WTC11 (cell line): ENCODE results near the gene AKT3. TPM values are rescaled to one million over a fixed set of nuclear protein-coding genes. Genes with fewer than 3 reads are reported as not detected.
A peak's percentile ranks its signal among the peaks of the same experiment; 100 is the strongest.

Experiments used
- ATAC-seq: fragments of 200-7000 bp; cut with Tn5 transposase; 2 replicates; pipeline ENCODE4 v1.10.0; 2021; ENCODE audit warnings: mild to moderate bottlenecking, moderate library complexity
- CTCF ChIA-PET: fragments of 300-600 bp; sonication (Branson Sonifier 250); formaldehyde crosslinking; loops from one replicate; lab custom pipeline; 2021; ENCODE audit warnings: antibody characterized with exemption; lab: Charles Lee
- POLR2A ChIA-PET: fragments of 350-600 bp; sonication (Branson Sonifier 250); formaldehyde crosslinking; loops from one replicate; lab custom pipeline; 2021; ENCODE audit warnings: antibody characterized with exemption; lab: Charles Lee
- DNase-seq: peaks from one replicate; pipeline ENCODE4 v3.0.0; 2021; ENCODE audit warnings: low spot score
- H3K27ac Mint-ChIP-seq: 2 replicates; pipeline ENCODE4 v1.8.0; 2021; ENCODE audit warnings: mixed read lengths
- H3K27me3 Mint-ChIP-seq: 2 replicates; pipeline ENCODE4 v1.8.0; 2021; ENCODE audit warnings: low read depth, mild to moderate bottlenecking, moderate library complexity, mixed read lengths
- H3K36me3 Mint-ChIP-seq: 2 replicates; pipeline ENCODE4 v1.8.0; 2021; ENCODE audit warnings: mixed read lengths
- H3K4me1 Mint-ChIP-seq: 2 replicates; pipeline ENCODE4 v1.8.0; 2022; ENCODE audit warnings: mixed read lengths
- H3K4me3 Mint-ChIP-seq: 2 replicates; pipeline ENCODE4 v1.8.0; 2021; ENCODE audit warnings: mild to moderate bottlenecking, moderate library complexity, mixed read lengths
- H3K9me3 Mint-ChIP-seq: 2 replicates; pipeline ENCODE4 v1.8.0; 2021; ENCODE audit warnings: mixed read lengths
- ATF1 ChIP-seq: sonication (generic); formaldehyde crosslinking; IDR thresholded peaks from 2 replicates; pipeline ENCODE4 v1.8.1; 2023; ENCODE audit warnings: mild to moderate bottlenecking, moderate library complexity, missing genetic modification reagents
- CBFB ChIP-seq: sonication (generic); formaldehyde crosslinking; IDR thresholded peaks from 2 replicates; pipeline ENCODE4 v1.8.1; 2022; ENCODE audit warnings: mild to moderate bottlenecking, low read depth, missing genetic modification reagents
- ELF4 ChIP-seq: sonication (generic); formaldehyde crosslinking; IDR thresholded peaks from 2 replicates; pipeline ENCODE4 v1.8.1; 2022; ENCODE audit warnings: low read depth, mild to moderate bottlenecking, moderate library complexity, missing genetic modification reagents
- EMX1 ChIP-seq: fragments of 250-450 bp; sonication (Bioruptor Pico); IDR thresholded peaks from 2 replicates; pipeline ENCODE4 v1.8.0; 2021; ENCODE audit warnings: mild to moderate bottlenecking
- ESRRA ChIP-seq: sonication (generic); formaldehyde crosslinking; IDR thresholded peaks from 2 replicates; pipeline ENCODE4 v1.8.1; 2022; ENCODE audit warnings: mild to moderate bottlenecking, missing genetic modification reagents, borderline replicate concordance
- GTF2I ChIP-seq: fragments of 250-450 bp; sonication (Bioruptor Pico); conservative IDR thresholded peaks from 2 replicates; pipeline ENCODE4 v1.4.0; 2021; ENCODE audit warnings: mild to moderate bottlenecking
- NFATC4 ChIP-seq: fragments of 250-450 bp; sonication (Bioruptor Pico); IDR thresholded peaks from 2 replicates; pipeline ENCODE4 v1.9.0; 2021; ENCODE audit warnings: mild to moderate bottlenecking
- PRRX2 ChIP-seq: fragments of 250-450 bp; sonication (Bioruptor Pico); IDR thresholded peaks from 2 replicates; pipeline ENCODE4 v1.8.0; 2021; ENCODE audit warnings: mild to moderate bottlenecking
- RELA ChIP-seq: sonication (generic); formaldehyde crosslinking; IDR thresholded peaks from 2 replicates; pipeline ENCODE4 v1.8.1; 2022; ENCODE audit warnings: missing genetic modification reagents, mild to moderate bottlenecking, borderline replicate concordance
- TEAD1 ChIP-seq: sonication (generic); formaldehyde crosslinking; IDR thresholded peaks from 2 replicates; pipeline ENCODE4 v1.8.0; 2022; ENCODE audit warnings: mild to moderate bottlenecking, missing genetic modification reagents
- TEAD4 ChIP-seq: sonication (generic); formaldehyde crosslinking; IDR thresholded peaks from 2 replicates; pipeline ENCODE4 v1.8.0; 2022; ENCODE audit warnings: mild to moderate bottlenecking, missing genetic modification reagents
- ZBTB21 ChIP-seq: sonication (generic); formaldehyde crosslinking; IDR thresholded peaks from 2 replicates; pipeline ENCODE4 v1.8.1; 2023; ENCODE audit warnings: mild to moderate bottlenecking, missing genetic modification reagents, borderline replicate concordance
- total RNA-seq: library from RNA; stranded (reverse); gene quantifications from 3 replicates; pipeline ENCODE4 v1.2.3, GENCODE V29; 2021
- TF ChIP-seq, protein P1 (sequence below): sonication (generic); formaldehyde crosslinking; IDR thresholded peaks from 2 replicates; pipeline ENCODE4 v1.8.0; 2022; ENCODE audit warnings: mild to moderate bottlenecking, missing genetic modification reagents
- TF ChIP-seq, protein P2 (sequence below): sonication (generic); formaldehyde crosslinking; IDR thresholded peaks from 2 replicates; pipeline ENCODE4 v1.8.0; 2022; ENCODE audit warnings: mild to moderate bottlenecking, missing genetic modification reagents
- TF ChIP-seq, protein P3 (sequence below): sonication (generic); formaldehyde crosslinking; IDR thresholded peaks from 2 replicates; pipeline ENCODE4 v1.8.0; 2022; ENCODE audit warnings: mild to moderate bottlenecking, missing genetic modification reagents
- TF ChIP-seq, protein P4 (sequence below): fragments of 250-450 bp; sonication (Bioruptor Pico); IDR thresholded peaks from 2 replicates; pipeline ENCODE4 v1.9.0; 2021; ENCODE audit warnings: mild to moderate bottlenecking
- TF ChIP-seq, protein P5 (sequence below): sonication (generic); formaldehyde crosslinking; IDR thresholded peaks from 2 replicates; pipeline ENCODE4 v1.8.0; 2023; ENCODE audit warnings: mild to moderate bottlenecking, missing genetic modification reagents
- TF ChIP-seq, protein P6 (sequence below): fragments of 250-450 bp; sonication (Bioruptor Pico); IDR thresholded peaks from 2 replicates; pipeline ENCODE4 v2.1.2; 2022; ENCODE audit warnings: mild to moderate bottlenecking, moderate library complexity
- TF ChIP-seq, protein P7 (sequence below): sonication (generic); formaldehyde crosslinking; IDR thresholded peaks from 2 replicates; pipeline ENCODE4 v1.8.1; 2023; ENCODE audit warnings: mild to moderate bottlenecking, missing genetic modification reagents, moderate library complexity

The AKT3 gene
- total RNA-seq, 1 experiment from 2014 or later = 38.5 TPM

- DNase-seq = no peak
- no peak for ATAC-seq
- Mint-ChIP-seq H3K9me3 (no peaks in the 10 kb centered on the region), H3K27ac (0 out of 2 replicates have a peak overlapping the region, but pooled peaks have one; percentile 4), H3K27me3 (no peaks in the 10 kb centered on the region), H3K36me3 (peaks cover 7% of the 10 kb centered on the region; the same call in 1 of the 2 replicates), H3K4me1 (peaks cover 10% of the 10 kb centered on the region), H3K4me3 (no peak overlapping the region)
- ChIA-PET CTCF (interaction anchor here (1.1 kb wide), 1 partner anchor 323 kb away, joined by 3 read pairs; no protein-coding TSS in a partner anchor), POLR2A (no interaction called here)
- TF ChIP-seq, protein P1, sequence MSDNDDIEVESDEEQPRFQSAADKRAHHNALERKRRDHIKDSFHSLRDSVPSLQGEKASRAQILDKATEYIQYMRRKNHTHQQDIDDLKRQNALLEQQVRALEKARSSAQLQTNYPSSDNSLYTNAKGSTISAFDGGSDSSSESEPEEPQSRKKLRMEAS = no peak
- TF ChIP-seq, protein P2, sequence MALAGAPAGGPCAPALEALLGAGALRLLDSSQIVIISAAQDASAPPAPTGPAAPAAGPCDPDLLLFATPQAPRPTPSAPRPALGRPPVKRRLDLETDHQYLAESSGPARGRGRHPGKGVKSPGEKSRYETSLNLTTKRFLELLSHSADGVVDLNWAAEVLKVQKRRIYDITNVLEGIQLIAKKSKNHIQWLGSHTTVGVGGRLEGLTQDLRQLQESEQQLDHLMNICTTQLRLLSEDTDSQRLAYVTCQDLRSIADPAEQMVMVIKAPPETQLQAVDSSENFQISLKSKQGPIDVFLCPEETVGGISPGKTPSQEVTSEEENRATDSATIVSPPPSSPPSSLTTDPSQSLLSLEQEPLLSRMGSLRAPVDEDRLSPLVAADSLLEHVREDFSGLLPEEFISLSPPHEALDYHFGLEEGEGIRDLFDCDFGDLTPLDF (CRISPR knock-in tag) = no peak
- TF ChIP-seq, protein P3, sequence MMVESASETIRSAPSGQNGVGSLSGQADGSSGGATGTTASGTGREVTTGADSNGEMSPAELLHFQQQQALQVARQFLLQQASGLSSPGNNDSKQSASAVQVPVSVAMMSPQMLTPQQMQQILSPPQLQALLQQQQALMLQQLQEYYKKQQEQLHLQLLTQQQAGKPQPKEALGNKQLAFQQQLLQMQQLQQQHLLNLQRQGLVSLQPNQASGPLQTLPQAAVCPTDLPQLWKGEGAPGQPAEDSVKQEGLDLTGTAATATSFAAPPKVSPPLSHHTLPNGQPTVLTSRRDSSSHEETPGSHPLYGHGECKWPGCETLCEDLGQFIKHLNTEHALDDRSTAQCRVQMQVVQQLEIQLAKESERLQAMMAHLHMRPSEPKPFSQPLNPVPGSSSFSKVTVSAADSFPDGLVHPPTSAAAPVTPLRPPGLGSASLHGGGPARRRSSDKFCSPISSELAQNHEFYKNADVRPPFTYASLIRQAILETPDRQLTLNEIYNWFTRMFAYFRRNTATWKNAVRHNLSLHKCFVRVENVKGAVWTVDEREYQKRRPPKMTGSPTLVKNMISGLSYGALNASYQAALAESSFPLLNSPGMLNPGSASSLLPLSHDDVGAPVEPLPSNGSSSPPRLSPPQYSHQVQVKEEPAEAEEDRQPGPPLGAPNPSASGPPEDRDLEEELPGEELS (CRISPR knock-in tag) = no peak
- TF ChIP-seq RELA (CRISPR knock-in tag) = no peak
- no peak for TF ChIP-seq PRRX2
- TF ChIP-seq ATF1 (CRISPR knock-in tag) = no peak
- TF ChIP-seq TEAD1 (CRISPR knock-in tag) = no peak
- TF ChIP-seq, protein P4, sequence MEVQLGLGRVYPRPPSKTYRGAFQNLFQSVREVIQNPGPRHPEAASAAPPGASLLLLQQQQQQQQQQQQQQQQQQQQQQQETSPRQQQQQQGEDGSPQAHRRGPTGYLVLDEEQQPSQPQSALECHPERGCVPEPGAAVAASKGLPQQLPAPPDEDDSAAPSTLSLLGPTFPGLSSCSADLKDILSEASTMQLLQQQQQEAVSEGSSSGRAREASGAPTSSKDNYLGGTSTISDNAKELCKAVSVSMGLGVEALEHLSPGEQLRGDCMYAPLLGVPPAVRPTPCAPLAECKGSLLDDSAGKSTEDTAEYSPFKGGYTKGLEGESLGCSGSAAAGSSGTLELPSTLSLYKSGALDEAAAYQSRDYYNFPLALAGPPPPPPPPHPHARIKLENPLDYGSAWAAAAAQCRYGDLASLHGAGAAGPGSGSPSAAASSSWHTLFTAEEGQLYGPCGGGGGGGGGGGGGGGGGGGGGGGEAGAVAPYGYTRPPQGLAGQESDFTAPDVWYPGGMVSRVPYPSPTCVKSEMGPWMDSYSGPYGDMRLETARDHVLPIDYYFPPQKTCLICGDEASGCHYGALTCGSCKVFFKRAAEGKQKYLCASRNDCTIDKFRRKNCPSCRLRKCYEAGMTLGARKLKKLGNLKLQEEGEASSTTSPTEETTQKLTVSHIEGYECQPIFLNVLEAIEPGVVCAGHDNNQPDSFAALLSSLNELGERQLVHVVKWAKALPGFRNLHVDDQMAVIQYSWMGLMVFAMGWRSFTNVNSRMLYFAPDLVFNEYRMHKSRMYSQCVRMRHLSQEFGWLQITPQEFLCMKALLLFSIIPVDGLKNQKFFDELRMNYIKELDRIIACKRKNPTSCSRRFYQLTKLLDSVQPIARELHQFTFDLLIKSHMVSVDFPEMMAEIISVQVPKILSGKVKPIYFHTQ (CRISPR knock-in tag) = no peak
- TF ChIP-seq TEAD4 (CRISPR knock-in tag) = no peak
- no peak for TF ChIP-seq CBFB
- no peak for TF ChIP-seq GTF2I (CRISPR knock-in tag)
- no peak for TF ChIP-seq NFATC4 (CRISPR knock-in tag)
- no peak for TF ChIP-seq ESRRA (CRISPR knock-in tag)
- TF ChIP-seq ZBTB21 (CRISPR knock-in tag) = no peak
- TF ChIP-seq ELF4 (CRISPR knock-in tag) = no peak
- TF ChIP-seq, protein P5, sequence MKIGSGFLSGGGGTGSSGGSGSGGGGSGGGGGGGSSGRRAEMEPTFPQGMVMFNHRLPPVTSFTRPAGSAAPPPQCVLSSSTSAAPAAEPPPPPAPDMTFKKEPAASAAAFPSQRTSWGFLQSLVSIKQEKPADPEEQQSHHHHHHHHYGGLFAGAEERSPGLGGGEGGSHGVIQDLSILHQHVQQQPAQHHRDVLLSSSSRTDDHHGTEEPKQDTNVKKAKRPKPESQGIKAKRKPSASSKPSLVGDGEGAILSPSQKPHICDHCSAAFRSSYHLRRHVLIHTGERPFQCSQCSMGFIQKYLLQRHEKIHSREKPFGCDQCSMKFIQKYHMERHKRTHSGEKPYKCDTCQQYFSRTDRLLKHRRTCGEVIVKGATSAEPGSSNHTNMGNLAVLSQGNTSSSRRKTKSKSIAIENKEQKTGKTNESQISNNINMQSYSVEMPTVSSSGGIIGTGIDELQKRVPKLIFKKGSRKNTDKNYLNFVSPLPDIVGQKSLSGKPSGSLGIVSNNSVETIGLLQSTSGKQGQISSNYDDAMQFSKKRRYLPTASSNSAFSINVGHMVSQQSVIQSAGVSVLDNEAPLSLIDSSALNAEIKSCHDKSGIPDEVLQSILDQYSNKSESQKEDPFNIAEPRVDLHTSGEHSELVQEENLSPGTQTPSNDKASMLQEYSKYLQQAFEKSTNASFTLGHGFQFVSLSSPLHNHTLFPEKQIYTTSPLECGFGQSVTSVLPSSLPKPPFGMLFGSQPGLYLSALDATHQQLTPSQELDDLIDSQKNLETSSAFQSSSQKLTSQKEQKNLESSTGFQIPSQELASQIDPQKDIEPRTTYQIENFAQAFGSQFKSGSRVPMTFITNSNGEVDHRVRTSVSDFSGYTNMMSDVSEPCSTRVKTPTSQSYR (CRISPR knock-in tag) = no peak
- TF ChIP-seq, protein P6, sequence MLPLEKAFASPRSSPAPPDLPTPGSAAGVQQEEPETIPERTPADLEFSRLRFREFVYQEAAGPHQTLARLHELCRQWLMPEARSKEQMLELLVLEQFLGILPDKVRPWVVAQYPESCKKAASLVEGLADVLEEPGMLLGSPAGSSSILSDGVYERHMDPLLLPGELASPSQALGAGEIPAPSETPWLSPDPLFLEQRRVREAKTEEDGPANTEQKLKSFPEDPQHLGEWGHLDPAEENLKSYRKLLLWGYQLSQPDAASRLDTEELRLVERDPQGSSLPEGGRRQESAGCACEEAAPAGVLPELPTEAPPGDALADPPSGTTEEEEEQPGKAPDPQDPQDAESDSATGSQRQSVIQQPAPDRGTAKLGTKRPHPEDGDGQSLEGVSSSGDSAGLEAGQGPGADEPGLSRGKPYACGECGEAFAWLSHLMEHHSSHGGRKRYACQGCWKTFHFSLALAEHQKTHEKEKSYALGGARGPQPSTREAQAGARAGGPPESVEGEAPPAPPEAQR (CRISPR knock-in tag) = no peak
- TF ChIP-seq, protein P7, sequence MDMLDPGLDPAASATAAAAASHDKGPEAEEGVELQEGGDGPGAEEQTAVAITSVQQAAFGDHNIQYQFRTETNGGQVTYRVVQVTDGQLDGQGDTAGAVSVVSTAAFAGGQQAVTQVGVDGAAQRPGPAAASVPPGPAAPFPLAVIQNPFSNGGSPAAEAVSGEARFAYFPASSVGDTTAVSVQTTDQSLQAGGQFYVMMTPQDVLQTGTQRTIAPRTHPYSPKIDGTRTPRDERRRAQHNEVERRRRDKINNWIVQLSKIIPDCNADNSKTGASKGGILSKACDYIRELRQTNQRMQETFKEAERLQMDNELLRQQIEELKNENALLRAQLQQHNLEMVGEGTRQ (CRISPR knock-in tag) = no peak
- TF ChIP-seq EMX1 (CRISPR knock-in tag) = no peak
Measured at GRCh38 chr1:243667133-243667532, 182.9 kb downstream of the AKT3 start.
